Choroid plexus epithelial cell (primary cell): ENCODE measurements around the gene CYFIP2.

Source experiments
- DNase-seq: peaks from one replicate; pipeline ENCODE4 v3.0.0-alpha.2; 2010; ENCODE audit warnings: low read depth
- H3K4me3 ChIP-seq: 2 replicates; pipeline ENCODE4 v1.5.1; 2011; ENCODE audit warnings: low read depth, mild to moderate bottlenecking, control low read depth, low read length, moderate library complexity
- CTCF ChIP-seq: conservative IDR thresholded peaks from 2 replicates; pipeline ENCODE4 v1.5.1; 2011; ENCODE audit warnings: low read depth, mild to moderate bottlenecking, control low read depth, inconsistent platforms, low read length, moderate library complexity

CYFIP2 gene

DNA sequence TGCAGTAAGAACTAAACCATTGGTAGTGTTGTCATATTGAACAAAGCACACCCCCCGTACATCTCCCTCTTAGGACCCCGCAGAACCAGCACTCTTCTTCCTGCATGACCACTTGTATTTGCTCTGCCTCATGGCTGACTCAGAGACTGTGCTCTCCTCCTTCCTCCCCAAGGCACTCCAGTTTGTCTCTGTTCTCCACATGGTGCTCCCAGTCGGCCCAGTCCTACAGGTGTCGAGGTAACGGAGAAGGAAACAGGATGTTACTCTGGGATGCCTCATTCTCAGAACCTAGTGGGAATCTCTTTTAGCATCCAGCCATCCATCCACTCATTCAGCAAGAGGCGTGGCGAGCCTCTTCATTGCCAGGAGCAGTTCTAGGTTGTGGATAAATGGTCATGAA, 97.1 kb downstream of the CYFIP2 start:
- TF ChIP-seq CTCF = no peak
- H3K4me3 ChIP-seq = no peak overlapping the region
- no peak for DNase-seq

DNA sequence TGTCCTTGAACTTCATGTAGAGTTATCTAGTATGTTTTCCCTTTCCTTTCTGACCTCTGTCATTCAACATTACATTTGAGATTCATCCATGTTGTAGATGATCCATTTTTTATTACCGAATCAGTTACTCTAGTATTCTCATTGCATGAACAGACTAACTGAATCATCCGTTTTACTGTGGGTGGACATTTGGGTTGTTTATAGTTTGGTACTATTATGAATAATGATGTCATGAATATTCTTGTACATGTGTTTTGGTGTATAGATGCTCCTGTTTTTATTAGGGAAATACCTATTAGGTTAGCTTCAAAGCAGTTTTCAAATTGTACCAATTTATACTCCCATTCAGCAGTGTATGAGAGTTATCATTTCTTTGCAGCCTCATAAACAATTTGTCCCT, 99.8 kb downstream of the CYFIP2 start:
- H3K4me3 ChIP-seq = no peak overlapping the region
- DNase-seq = no peak
- no peak for TF ChIP-seq CTCF

DNA sequence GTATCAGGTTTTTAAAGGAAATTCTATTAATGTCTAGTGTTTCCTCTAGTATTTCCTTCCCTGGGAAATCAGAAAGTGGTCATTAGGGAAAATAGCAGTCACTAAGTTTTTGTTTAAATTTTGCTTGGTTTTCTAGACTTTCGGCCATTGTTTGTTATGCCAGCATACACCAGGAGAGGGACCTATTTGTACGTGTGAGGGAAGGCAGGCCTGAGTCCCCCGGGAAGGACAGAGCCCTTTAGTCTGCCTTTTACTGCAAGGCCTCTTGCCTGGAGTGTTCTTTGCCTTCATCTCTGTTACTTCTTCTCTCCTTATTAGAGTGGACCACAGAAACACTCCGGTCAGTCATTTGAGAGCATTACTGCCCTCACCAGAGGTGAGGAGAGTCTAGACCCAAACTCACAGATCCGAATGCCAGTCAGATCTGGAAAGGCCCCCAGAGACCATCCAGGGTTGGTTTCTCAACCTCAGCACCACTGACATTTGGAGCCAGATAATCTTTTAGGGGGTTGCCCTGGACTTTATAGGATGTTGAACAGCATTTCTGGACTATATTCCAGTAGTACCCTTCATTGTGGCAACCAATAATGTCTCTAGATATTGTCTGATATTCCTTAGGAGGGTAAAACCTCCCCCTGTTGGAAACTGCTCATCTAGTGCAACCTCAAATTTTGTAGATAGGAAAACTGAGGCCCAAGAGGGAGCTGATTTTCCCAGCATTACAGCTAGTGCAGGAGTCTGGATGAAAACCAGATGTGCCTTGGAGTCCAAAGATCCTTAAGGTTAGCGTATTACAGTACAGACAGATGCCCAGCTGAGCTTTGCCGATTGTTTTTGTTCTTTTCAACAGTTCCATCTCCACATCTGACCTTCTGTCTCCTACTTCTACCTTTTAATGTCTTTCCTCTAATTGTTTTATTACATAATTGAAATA, 101.1 kb downstream of the CYFIP2 start:
- TF ChIP-seq CTCF = peak; percentile 91
- DNase-seq = peak; percentile 92
- H3K4me3 ChIP-seq = no peak overlapping the region

GRCh38 chr5:157369507-157369906, 103.6 kb downstream of the CYFIP2 start:
- no peak for TF ChIP-seq CTCF
- DNase-seq = no peak

GRCh38 chr5:157370967-157371366, 105.0 kb downstream of the CYFIP2 start:
- TF ChIP-seq CTCF = no peak

More at GRCh38 chr5:157369507-157369906, 103.6 kb downstream of the CYFIP2 start:
- H3K4me3 ChIP-seq = no peak overlapping the region

GRCh38 chr5:157371655-157372471, 105.9 kb downstream of the CYFIP2 start:
- peak; percentile 42 for DNase-seq
- TF ChIP-seq CTCF = no peak
- no peak overlapping the region for H3K4me3 ChIP-seq

More at GRCh38 chr5:157370967-157371366, 105.0 kb downstream of the CYFIP2 start:
- no peak overlapping the region for H3K4me3 ChIP-seq
- peak; percentile 45 for DNase-seq
